NCI-H82 treated with DMSO at 0.1 percent for 48 hours (cell line): ENCODE measurements around the gene WEE2.
"Not testable (repeated sequence)": the region's sequence is repeated elsewhere in the genome, so short reads cannot be mapped to it uniquely, and the experiment has no call there.

Source experiments
- DNase-seq: peaks from one replicate; lab custom pipeline; 2025; ENCODE audit not compliant: unreplicated experiment; lab: John Stamatoyannopoulos, UW

Gene WEE2

DNA sequence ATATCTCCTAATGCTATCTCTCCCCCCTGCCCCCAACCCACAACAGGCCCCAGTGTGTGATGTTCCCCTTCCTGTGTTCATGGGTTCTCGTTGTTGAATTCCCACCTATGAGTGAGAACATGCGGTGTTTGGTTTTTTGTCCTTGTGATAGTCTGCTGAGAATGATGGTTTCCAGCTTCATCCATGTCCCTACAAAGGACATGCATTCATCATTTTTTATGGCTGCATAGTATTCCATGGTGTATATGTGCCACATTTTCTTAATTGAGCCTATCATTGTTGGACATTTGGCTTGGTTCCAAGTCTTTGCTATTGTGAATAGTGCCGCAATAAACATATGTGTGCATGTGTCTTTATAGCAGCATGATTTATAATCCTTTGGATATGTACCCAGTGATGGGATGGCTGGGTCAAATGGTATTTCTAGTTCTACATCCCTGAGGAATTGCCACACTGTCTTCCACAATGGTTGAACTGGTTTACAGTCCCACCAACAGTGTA, 62.0 kb downstream of the WEE2 start:
- not testable (repeated sequence) for DNase-seq

DNA sequence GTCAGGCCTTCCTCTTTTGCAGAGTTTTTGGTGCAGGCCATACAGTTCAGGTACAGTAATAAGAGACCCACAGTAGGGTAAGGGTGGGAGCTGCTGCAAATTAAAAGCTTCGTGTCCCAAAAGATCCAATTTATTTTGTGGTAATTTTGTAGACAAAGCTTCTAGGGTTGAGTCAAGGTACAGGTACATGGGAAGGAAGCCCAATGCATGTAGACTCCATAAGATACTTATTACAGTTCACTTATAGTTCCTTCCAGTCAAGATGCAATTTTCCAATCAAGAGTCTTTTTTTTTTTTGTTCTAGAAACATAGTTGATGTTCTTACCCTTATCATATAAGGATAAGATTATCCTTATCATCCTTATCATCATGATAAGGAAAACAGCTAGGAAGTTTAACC, 68.2 kb downstream of the WEE2 start, which contains the start of gene TAS2R4:
Gene TAS2R4 (plus strand): TSS at position 301 of the 400 bp plus-strand sequence. CDS start 1,815 bp downstream, outside the sequence.
- DNase-seq = no peak
